Measurements from ENCODE around the gene EXOSC3. TPM values are rescaled to one million over a fixed set of nuclear protein-coding genes. Genes with fewer than 3 reads are reported as not detected.
"Not testable (repeated sequence)": the region's sequence is repeated elsewhere in the genome, so short reads cannot be mapped to it uniquely, and the experiment has no call there.

EXOSC3 gene
- total RNA-seq, 1 experiment from 2014 or later = 36.0 TPM

DNA sequence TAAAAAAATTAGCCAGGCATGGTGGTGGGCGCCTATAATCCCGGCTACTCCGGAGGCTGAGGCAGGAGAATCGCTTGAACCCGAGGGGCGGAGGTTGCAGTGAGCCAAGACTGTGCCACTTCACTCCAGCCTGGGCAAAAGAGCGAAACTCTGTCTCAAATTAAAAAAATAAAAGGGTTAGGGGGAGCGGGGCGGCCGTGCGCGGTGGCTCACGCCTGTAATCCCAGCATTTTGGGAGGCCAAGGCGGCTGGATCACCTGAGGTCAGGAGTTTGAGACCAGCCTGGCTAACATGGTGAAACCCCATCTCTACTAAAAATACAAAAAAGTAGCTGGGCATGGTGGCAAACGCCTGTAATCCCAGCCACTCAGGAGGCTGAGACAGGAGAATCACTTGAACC lies 24.8 kb upstream of the EXOSC3 start:
- H4K20me1 ChIP-seq (ENCODE audit: insufficient read depth, low read depth, low read length); H3K27me3 ChIP-seq (ENCODE audit: low read length); H3K36me3 ChIP-seq (ENCODE audit: insufficient read depth, low read length); H3K4me1 ChIP-seq (ENCODE audit: low read length); H3K27ac ChIP-seq (ENCODE audit: low read length); H3K9me3 ChIP-seq (ENCODE audit: low read length); DNase-seq; H3K9ac ChIP-seq (ENCODE audit: low read length); H3K4me2 ChIP-seq (ENCODE audit: low read depth, low read length, poor library complexity, severe bottlenecking); H2AFZ ChIP-seq (ENCODE audit: low read length); H3K4me3 ChIP-seq (ENCODE audit: low read length); H3K9me2 ChIP-seq (replicated peaks; ENCODE audit: insufficient read depth, low read length): not testable (repeated sequence)
- peaks cover 86% of the 10 kb centered on the region for H3K79me2 ChIP-seq (ENCODE audit: low read length)

- Histone ChIP-seq H3K4me2 (ENCODE audit: low read depth, low read length, poor library complexity, severe bottlenecking) (no peak overlapping the region), H3K4me3 (ENCODE audit: low read length) (no peak overlapping the region), H3K79me2 (ENCODE audit: low read length) (peaks cover 91% of the 10 kb centered on the region), H3K36me3 (ENCODE audit: insufficient read depth, low read length) (0 out of 2 replicates have a peak, but pooled peaks cover 5% of the 10 kb centered on the region), H3K27ac (ENCODE audit: low read length) (no peak overlapping the region), H4K20me1 (ENCODE audit: insufficient read depth, low read depth, low read length) (peaks cover 5% of the 10 kb centered on the region; the same call in 1 of the 2 replicates), H3K9me2 (replicated peaks; ENCODE audit: insufficient read depth, low read length) (no peaks in the 10 kb centered on the region), H3K9ac (ENCODE audit: low read length) (no peak overlapping the region), H3K9me3 (ENCODE audit: low read length) (no peaks in the 10 kb centered on the region), H2AFZ (ENCODE audit: low read length) (no peak overlapping the region), H3K27me3 (ENCODE audit: low read length) (no peaks in the 10 kb centered on the region), H3K4me1 (ENCODE audit: low read length) (peaks cover 22% of the 10 kb centered on the region)
- no peak for DNase-seq
Observed at GRCh38 chr9:37806271-37806670, 21.4 kb upstream of the EXOSC3 start.

GRCh38 chr9:37801959-37802711 lies 17.3 kb upstream of the EXOSC3 start:
- Histone ChIP-seq H3K4me2 (ENCODE audit: low read depth, low read length, poor library complexity, severe bottlenecking) (peak overlapping the region; percentile 85), H3K9me3 (ENCODE audit: low read length) (no peaks in the 10 kb centered on the region), H2AFZ (ENCODE audit: low read length) (no peak overlapping the region), H3K36me3 (ENCODE audit: insufficient read depth, low read length) (0 out of 2 replicates have a peak, but pooled peaks cover 5% of the 10 kb centered on the region), H3K4me3 (ENCODE audit: low read length) (peak overlapping the region; percentile 93), H3K9me2 (replicated peaks; ENCODE audit: insufficient read depth, low read length) (no peaks in the 10 kb centered on the region), H4K20me1 (ENCODE audit: insufficient read depth, low read depth, low read length) (peaks cover 5% of the 10 kb centered on the region; the same call in 1 of the 2 replicates), H3K79me2 (ENCODE audit: low read length) (peaks cover 64% of the 10 kb centered on the region), H3K27me3 (ENCODE audit: low read length) (no peaks in the 10 kb centered on the region), H3K27ac (ENCODE audit: low read length) (peak overlapping the region; percentile 76; the same call in 1 of the 2 replicates), H3K4me1 (ENCODE audit: low read length) (peaks cover 34% of the 10 kb centered on the region), H3K9ac (ENCODE audit: low read length) (peak overlapping the region; percentile 98)
- DNase-seq = peak; percentile 55

DNA sequence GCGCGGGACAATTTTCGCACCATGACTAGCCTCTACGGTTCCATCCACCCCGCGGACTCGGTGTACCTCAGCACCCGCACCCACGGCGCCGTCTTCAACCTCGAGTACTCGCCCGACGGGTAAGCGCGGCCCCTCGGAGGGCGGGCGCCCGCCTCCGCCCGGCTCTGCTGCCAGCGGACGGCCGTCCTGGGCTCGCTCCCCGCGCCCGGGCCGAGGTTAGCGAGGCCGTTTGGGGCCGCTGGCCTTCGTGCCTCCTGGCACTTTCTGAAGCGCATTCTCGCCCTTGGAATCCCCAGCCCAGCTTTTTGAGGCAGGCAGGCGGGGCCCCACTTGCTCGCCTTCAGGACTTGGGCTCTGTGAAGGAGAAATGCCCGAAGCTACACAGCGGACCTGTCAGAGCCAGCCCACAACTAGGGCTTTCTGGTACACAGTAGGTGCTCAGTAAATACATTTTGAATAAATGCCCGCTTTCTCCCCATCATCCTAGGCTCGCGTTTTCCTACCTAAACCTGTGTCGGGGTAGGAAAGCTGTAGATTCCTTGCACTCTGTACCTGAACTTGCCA lies 16.5 kb upstream of the EXOSC3 start:
- DNase-seq = peak; percentile 69
- no peaks in the 10 kb centered on the region for H3K9me2 ChIP-seq (replicated peaks; ENCODE audit: insufficient read depth, low read length)
- 0 out of 2 replicates have a peak, but pooled peaks cover 3% of the 10 kb centered on the region for H3K36me3 ChIP-seq (ENCODE audit: insufficient read depth, low read length)
- H3K9me3 ChIP-seq (ENCODE audit: low read length) = no peaks in the 10 kb centered on the region
- H3K27me3 ChIP-seq (ENCODE audit: low read length) = no peaks in the 10 kb centered on the region
- peaks cover 5% of the 10 kb centered on the region; the same call in 1 of the 2 replicates for H4K20me1 ChIP-seq (ENCODE audit: insufficient read depth, low read depth, low read length)
- H3K79me2 ChIP-seq (ENCODE audit: low read length) = peaks cover 56% of the 10 kb centered on the region
- peak overlapping the region; percentile 98 for H3K9ac ChIP-seq (ENCODE audit: low read length)
- peak overlapping the region; percentile 93 for H3K4me3 ChIP-seq (ENCODE audit: low read length)
- H3K27ac ChIP-seq (ENCODE audit: low read length) = peak overlapping the region; percentile 76
- H2AFZ ChIP-seq (ENCODE audit: low read length) = peak overlapping the region; percentile 83; the same call in 1 of the 2 replicates
- peaks cover 34% of the 10 kb centered on the region for H3K4me1 ChIP-seq (ENCODE audit: low read length)
- H3K4me2 ChIP-seq (ENCODE audit: low read depth, low read length, poor library complexity, severe bottlenecking) = peak overlapping the region; percentile 85

- Histone ChIP-seq H3K79me2 (ENCODE audit: low read length) (peaks cover 50% of the 10 kb centered on the region), H3K4me1 (ENCODE audit: low read length) (peaks cover 30% of the 10 kb centered on the region), H3K9me3 (ENCODE audit: low read length) (no peaks in the 10 kb centered on the region), H4K20me1 (ENCODE audit: insufficient read depth, low read depth, low read length) (peaks cover 5% of the 10 kb centered on the region; the same call in 1 of the 2 replicates), H3K9ac (ENCODE audit: low read length) (peak within 1 kb of the TSS; percentile 98), H3K9me2 (replicated peaks; ENCODE audit: insufficient read depth, low read length) (no peaks in the 10 kb centered on the region), H3K4me2 (ENCODE audit: low read depth, low read length, poor library complexity, severe bottlenecking) (peak within 1 kb of the TSS; percentile 85), H3K27me3 (ENCODE audit: low read length) (no peaks in the 10 kb centered on the region), H2AFZ (ENCODE audit: low read length) (peak within 1 kb of the TSS; percentile 97), H3K27ac (ENCODE audit: low read length) (peak within 1 kb of the TSS; percentile 76), H3K4me3 (ENCODE audit: low read length) (peak within 1 kb of the TSS; percentile 93), H3K36me3 (ENCODE audit: insufficient read depth, low read length) (0 out of 2 replicates have a peak, but pooled peaks cover 3% of the 10 kb centered on the region)
- peak; percentile 97 for DNase-seq
Observed at GRCh38 chr9:37800631-37801286, 15.9 kb upstream of the EXOSC3 start, which contains the start of gene DCAF10. Gene DCAF10 (plus strand): TSS chr9:37800797. CDS start chr9:37800867, 70 bp downstream.

GRCh38 chr9:37798677-37799076 lies 13.8 kb upstream of the EXOSC3 start:
- H2AFZ ChIP-seq (ENCODE audit: low read length) = no peak overlapping the region
- peaks cover 5% of the 10 kb centered on the region; the same call in 1 of the 2 replicates for H4K20me1 ChIP-seq (ENCODE audit: insufficient read depth, low read depth, low read length)
- H3K4me1 ChIP-seq (ENCODE audit: low read length) = peaks cover 26% of the 10 kb centered on the region
- H3K27me3 ChIP-seq (ENCODE audit: low read length) = no peaks in the 10 kb centered on the region
- no peak overlapping the region for H3K4me3 ChIP-seq (ENCODE audit: low read length)
- no peak for DNase-seq
- no peak overlapping the region for H3K27ac ChIP-seq (ENCODE audit: low read length)
- no peak overlapping the region for H3K9ac ChIP-seq (ENCODE audit: low read length)
- no peaks in the 10 kb centered on the region for H3K9me3 ChIP-seq (ENCODE audit: low read length)
- H3K4me2 ChIP-seq (ENCODE audit: low read depth, low read length, poor library complexity, severe bottlenecking) = no peak overlapping the region
- H3K9me2 ChIP-seq (replicated peaks; ENCODE audit: insufficient read depth, low read length) = no peaks in the 10 kb centered on the region
- H3K36me3 ChIP-seq (ENCODE audit: insufficient read depth, low read length) = 0 out of 2 replicates have a peak, but pooled peaks cover 3% of the 10 kb centered on the region
- peaks cover 30% of the 10 kb centered on the region for H3K79me2 ChIP-seq (ENCODE audit: low read length)

- Histone ChIP-seq H3K79me2 (ENCODE audit: low read length) (peaks cover 5% of the 10 kb centered on the region), H2AFZ (ENCODE audit: low read length) (no peak overlapping the region), H3K4me1 (ENCODE audit: low read length) (peaks cover 12% of the 10 kb centered on the region), H3K27ac (ENCODE audit: low read length) (no peak overlapping the region), H3K9ac (ENCODE audit: low read length) (no peak overlapping the region), H3K4me3 (ENCODE audit: low read length) (no peak overlapping the region), H3K36me3 (ENCODE audit: insufficient read depth, low read length) (no peaks in the 10 kb centered on the region), H3K9me3 (ENCODE audit: low read length) (no peaks in the 10 kb centered on the region), H3K27me3 (ENCODE audit: low read length) (no peaks in the 10 kb centered on the region), H3K4me2 (ENCODE audit: low read depth, low read length, poor library complexity, severe bottlenecking) (no peak overlapping the region), H4K20me1 (ENCODE audit: insufficient read depth, low read depth, low read length) (no peaks in the 10 kb centered on the region; the same call in 1 of the 2 replicates), H3K9me2 (replicated peaks; ENCODE audit: insufficient read depth, low read length) (0 out of 2 replicates have a peak, but pooled peaks cover 3% of the 10 kb centered on the region)
- no peak for DNase-seq
Observed at GRCh38 chr9:37796232-37796631, 11.4 kb upstream of the EXOSC3 start.

DNA sequence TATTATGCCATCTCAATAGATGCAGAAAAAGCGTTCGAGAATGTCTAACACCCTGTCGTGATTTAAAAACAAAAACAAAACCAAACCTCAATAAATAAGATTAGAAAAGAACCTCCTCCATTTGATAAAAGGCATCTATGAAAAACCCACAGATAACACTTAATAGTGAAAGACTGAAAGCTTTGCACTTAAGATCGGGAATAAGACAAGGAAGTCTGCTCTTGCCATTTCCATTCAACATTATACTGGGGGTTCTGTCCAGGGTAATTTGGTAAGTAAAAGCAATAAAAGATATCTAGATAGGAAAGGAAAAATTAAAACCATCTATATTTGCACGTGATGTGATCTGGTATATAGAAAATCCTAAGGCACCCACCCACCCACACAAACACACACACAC lies 7.3 kb upstream of the EXOSC3 start:
- Histone ChIP-seq H3K79me2 (ENCODE audit: low read length) (no peaks in the 10 kb centered on the region), H4K20me1 (ENCODE audit: insufficient read depth, low read depth, low read length) (no peaks in the 10 kb centered on the region), H3K9ac (ENCODE audit: low read length) (no peak overlapping the region), H2AFZ (ENCODE audit: low read length) (no peak overlapping the region), H3K4me3 (ENCODE audit: low read length) (no peak overlapping the region), H3K4me1 (ENCODE audit: low read length) (no peaks in the 10 kb centered on the region), H3K27me3 (ENCODE audit: low read length) (no peaks in the 10 kb centered on the region), H3K27ac (ENCODE audit: low read length) (no peak overlapping the region), H3K9me2 (replicated peaks; ENCODE audit: insufficient read depth, low read length) (0 out of 2 replicates have a peak, but pooled peaks cover 3% of the 10 kb centered on the region), H3K4me2 (ENCODE audit: low read depth, low read length, poor library complexity, severe bottlenecking) (no peak overlapping the region), H3K9me3 (ENCODE audit: low read length) (no peaks in the 10 kb centered on the region), H3K36me3 (ENCODE audit: insufficient read depth, low read length) (no peaks in the 10 kb centered on the region)
- DNase-seq = no peak

All from Karpas-422 (cell line).